Fibroblast of pulmonary artery (primary cell): ENCODE measurements around the gene IL17RD.
A peak's percentile ranks its signal among the peaks of the same experiment; 100 is the strongest.

Experiments
- DNase-seq: peaks from one replicate; pipeline ENCODE4 v3.0.0-alpha.2; 2010; ENCODE audit warnings: low read depth
- H3K4me3 ChIP-seq: replicated peaks from 2 replicates; pipeline ENCODE4 v1.5.1; 2011; ENCODE audit warnings: low read depth, mild to moderate bottlenecking, control low read depth, low read length, moderate library complexity
- CTCF ChIP-seq: IDR thresholded peaks from 2 replicates; pipeline ENCODE4 v1.5.1; 2011; ENCODE audit warnings: mild to moderate bottlenecking, control low read depth, low read length, inconsistent platforms; ENCODE audit errors: missing control alignments

The IL17RD gene

GRCh38 chr3:57152151-57153143, 12.7 kb downstream of the IL17RD start:
- peak; percentile 19 for TF ChIP-seq CTCF
- H3K4me3 ChIP-seq = no peak overlapping the region
- DNase-seq = no peak

- TF ChIP-seq CTCF = no peak
- no peak for DNase-seq
- H3K4me3 ChIP-seq = no peak overlapping the region
Measured at GRCh38 chr3:57151749-57152148, 13.4 kb downstream of the IL17RD start.

- H3K4me3 ChIP-seq = no peak overlapping the region
- DNase-seq = peak; percentile 33
- no peak for TF ChIP-seq CTCF
Measured at GRCh38 chr3:57151021-57151449, 14.1 kb downstream of the IL17RD start.

- no peak overlapping the region for H3K4me3 ChIP-seq
- no peak for TF ChIP-seq CTCF
- DNase-seq = no peak
Measured at GRCh38 chr3:57150113-57150581, 15.0 kb downstream of the IL17RD start.

- DNase-seq = no peak
- no peak overlapping the region for H3K4me3 ChIP-seq
- no peak for TF ChIP-seq CTCF
Measured at GRCh38 chr3:57147071-57147470, 18.1 kb downstream of the IL17RD start.

- no peak overlapping the region for H3K4me3 ChIP-seq
- no peak for DNase-seq
- TF ChIP-seq CTCF = no peak
Measured at GRCh38 chr3:57145852-57146251, 19.3 kb downstream of the IL17RD start.

GRCh38 chr3:57144952-57145351, 20.2 kb downstream of the IL17RD start:
- no peak for DNase-seq
- H3K4me3 ChIP-seq = no peak overlapping the region
- no peak for TF ChIP-seq CTCF
